HepG2 (cell line): ENCODE data around the gene ALOX5AP. TPM values are rescaled to one million over a fixed set of nuclear protein-coding genes. Genes with fewer than 3 reads are reported as not detected.

Experiments used
- ATAC-seq: fragments of 200-7000 bp; cut with Tn5 transposase; 3 replicates; pipeline ENCODE4 v1.9.1; 2020; ENCODE audit warnings: mild to moderate bottlenecking, moderate library complexity
- BruUV-seq: library from RNA; stranded (reverse); fragments of 400-500 nt; replicated peaks from 2 replicates; lab custom pipeline; 2021; lab: Mats Ljungman, UMichigan
- CTCF ChIA-PET: fragments of 300-600 bp; formaldehyde crosslinking; extraction: SDS; loops from one replicate; lab custom pipeline; 2021; ENCODE audit warnings: low total read pairs, inconsistent platforms, low intra/inter-chr PET ratio; lab: Yijun Ruan, JAX
- POLR2A ChIA-PET: fragments of 350-600 bp; sonication (Branson Sonifier 250); formaldehyde crosslinking; loops from one replicate; lab custom pipeline; 2020; ENCODE audit warnings: antibody characterized with exemption, inconsistent platforms; lab: Yijun Ruan, JAX
- DNase-seq: peaks from one replicate; pipeline ENCODE4 v3.0.0-alpha.2; 2015; ENCODE audit warnings: low spot score
- FAIRE-seq: peaks from 3 replicates; lab custom pipeline; 2011; peaks lifted over from hg19 to GRCh38; lab: Jason Lieb, UNC
- H2AFZ ChIP-seq: one replicate; pipeline ENCODE4 v1.6.1; 2011; ENCODE audit warnings: low read length, inconsistent platforms
- H3K27ac ChIP-seq: fragments of 300-600 bp; 3 replicates; pipeline ENCODE4 v1.8.0; 2011; ENCODE audit warnings: mixed run types, mild to moderate bottlenecking, mixed read lengths, low read length, inconsistent platforms; ENCODE audit not compliant: insufficient read depth; ENCODE audit errors: extremely low read length
- H3K27me3 ChIP-seq, 2 experiments: fragments of 200-600 bp in 1 of 2; 2 replicates in 1 of 2; 3 replicates in 1 of 2; pipeline versions ENCODE4 v1.6.0 to v1.8.0; 2011; ENCODE audit warnings: low read length in 2 of 2, mild to moderate bottlenecking in 2 of 2, moderate library complexity in 2 of 2, inconsistent platforms in 1 of 2; ENCODE audit not compliant: insufficient read depth in 2 of 2, control insufficient read depth in 1 of 2
- H3K36me3 ChIP-seq, 2 experiments: fragments of 200-600 bp in 1 of 2; replicated peaks in 1 of 2; 2 replicates in 1 of 2; 3 replicates in 1 of 2; pipeline versions ENCODE4 v1.5.1 to v1.8.0; 2011; ENCODE audit warnings: low read length in 2 of 2, inconsistent platforms in 1 of 2; ENCODE audit not compliant: insufficient read depth in 2 of 2, control insufficient read depth in 1 of 2
- H3K4me1 ChIP-seq: 2 replicates; pipeline ENCODE4 v1.5.1; 2012; ENCODE audit warnings: low read length, inconsistent platforms; ENCODE audit not compliant: insufficient read depth
- H3K4me2 ChIP-seq: 2 replicates; pipeline ENCODE4 v1.6.0; 2011; ENCODE audit warnings: low read depth, low read length, inconsistent platforms
- H3K4me3 ChIP-seq, 3 experiments: fragments of 200-600 bp in 1 of 3; sonication (generic), shearing (Covaris generic) in 1 of 3; replicated peaks in 1 of 3; 2 replicates each; pipeline ENCODE4 v1.5.1; 2011 to 2016; ENCODE audit warnings: low read length in 3 of 3, inconsistent platforms in 2 of 3, low read depth in 2 of 3, mild to moderate bottlenecking in 2 of 3, control low read depth in 1 of 3, mixed read lengths in 1 of 3; ENCODE audit not compliant: insufficient read depth in 1 of 3
- H3K79me2 ChIP-seq: one replicate; pipeline ENCODE4 v1.6.1; 2011; ENCODE audit warnings: low read length, inconsistent platforms; ENCODE audit not compliant: insufficient read depth
- H3K9ac ChIP-seq: 2 replicates; pipeline ENCODE4 v1.6.0; 2011; ENCODE audit warnings: mild to moderate bottlenecking, low read depth, low read length, inconsistent platforms; ENCODE audit not compliant: insufficient read depth
- H3K9me3 ChIP-seq: 2 replicates; pipeline ENCODE4 v1.5.1; 2012; ENCODE audit warnings: mild to moderate bottlenecking, low read length
- H4K20me1 ChIP-seq: 2 replicates; pipeline ENCODE4 v1.6.0; 2011; ENCODE audit warnings: inconsistent platforms, mild to moderate bottlenecking, low read length, moderate library complexity; ENCODE audit not compliant: insufficient read depth
- JUNB ChIP-seq: sonication (generic); formaldehyde crosslinking; IDR thresholded peaks from 2 replicates; pipeline ENCODE4 v1.8.0; 2022; ENCODE audit warnings: missing genetic modification reagents, mild to moderate bottlenecking, borderline replicate concordance
- NFIC ChIP-seq: IDR thresholded peaks from 2 replicates; pipeline ENCODE4 v1.6.1; 2012; ENCODE audit warnings: mild to moderate bottlenecking, low read length, inconsistent platforms
- PHF21A ChIP-seq: sonication (generic); formaldehyde crosslinking; IDR thresholded peaks from 2 replicates; pipeline ENCODE4 v1.5.0; 2020; ENCODE audit warnings: mild to moderate bottlenecking, missing genetic modification reagents
- SKIL ChIP-seq: sonication (generic); formaldehyde crosslinking; IDR thresholded peaks from 2 replicates; pipeline ENCODE4 v1.8.0; 2022; ENCODE audit warnings: missing genetic modification reagents, mild to moderate bottlenecking, moderate library complexity, borderline replicate concordance
- SPEN ChIP-seq: sonication (generic); formaldehyde crosslinking; IDR thresholded peaks from 2 replicates; pipeline ENCODE4 v1.5.1; 2020; ENCODE audit warnings: low read depth, mild to moderate bottlenecking, missing genetic modification reagents
- ZBTB38 ChIP-seq: sonication (generic); formaldehyde crosslinking; IDR thresholded peaks from 2 replicates; pipeline ENCODE4 v1.5.1; 2020; ENCODE audit warnings: mild to moderate bottlenecking, missing genetic modification reagents
- ZC3H4 ChIP-seq: sonication (generic); formaldehyde crosslinking; IDR thresholded peaks from 2 replicates; pipeline ENCODE4 v1.4.0; 2020; ENCODE audit warnings: missing genetic modification reagents, borderline replicate concordance
- WGBS: methylation state at CpG from one replicate; pipeline ENCODE4 v1.1.6; 2017; ENCODE audit warnings: low lambda C conversion rate; 5-methylcytosine and 5-hydroxymethylcytosine counted together
- in situ Hi-C: cut with HindIII; loops from 2 replicates; pipeline ENCODE4 v1.10.0; 2017; ENCODE audit warnings: low pct_unique_long_range_greater_than_20kb; ENCODE audit not compliant: extremely low pct_ligation_motif_present
- intact Hi-C: fragments of 100-400 bp; cut with micrococcal nuclease; formaldehyde crosslinking; loops from one replicate; pipeline ENCODE4 v1.10.0; 2022; ENCODE audit not compliant: unreplicated experiment
- polyA plus RNA-seq, 8 experiments: library from polyadenylated mRNA; depleted of rRNA in 3 of 8; stranded (reverse) in 7 of 8; unstranded in 1 of 8; fragments of >200 nt; fragmentation: Illumina TruSeq in 4 of 8; extraction: Trizol in 4 of 8; gene quantifications; 2 replicates each; pipeline versions ENCODE4 v1.2.1 to v1.2.3, GENCODE V29; 2011 to 2016; ENCODE audit warnings: low read depth in 4 of 8, missing spikeins in 1 of 8, mixed read lengths in 1 of 8; ENCODE audit not compliant: insufficient read depth in 1 of 8
- total RNA-seq, 5 experiments: library from RNA; depleted of rRNA; stranded (reverse); fragments of >200 nt; fragmentation: Illumina TruSeq; extraction: Trizol; gene quantifications; 2 replicates each; pipeline ENCODE4 v1.2.3, GENCODE V29; 2016; ENCODE audit warnings: low read depth in 1 of 5
- TF ChIP-seq, protein P1 (sequence below), 2 experiments: sonication (generic) in 1 of 2; formaldehyde crosslinking in 1 of 2; IDR thresholded peaks; 2 replicates each; pipeline versions ENCODE4 v1.4.0 to v1.6.1; 2016 to 2020; ENCODE audit warnings: borderline replicate concordance in 1 of 2, low read depth in 1 of 2, mild to moderate bottlenecking in 1 of 2, missing genetic modification reagents in 1 of 2
- TF ChIP-seq, protein P2 (sequence below): sonication (generic); formaldehyde crosslinking; IDR thresholded peaks from 2 replicates; pipeline ENCODE4 v1.5.0; 2020; ENCODE audit warnings: mild to moderate bottlenecking, low read depth, missing genetic modification reagents, borderline replicate concordance

ALOX5AP gene
- total and polyA plus RNA-seq, 2 of the 13 experiments (the other 11 are each of a cell fraction or from before 2014, with no cell fraction given), result 0.97 to 1.2 TPM

GRCh38 chr13:30687601-30688000 lies 47.7 kb upstream of the ALOX5AP start:
- no peak for FAIRE-seq
- H2AFZ ChIP-seq, result no peak overlapping the region
- no peaks in the 10 kb centered on the region for H4K20me1 ChIP-seq
- TF ChIP-seq, protein P1, sequence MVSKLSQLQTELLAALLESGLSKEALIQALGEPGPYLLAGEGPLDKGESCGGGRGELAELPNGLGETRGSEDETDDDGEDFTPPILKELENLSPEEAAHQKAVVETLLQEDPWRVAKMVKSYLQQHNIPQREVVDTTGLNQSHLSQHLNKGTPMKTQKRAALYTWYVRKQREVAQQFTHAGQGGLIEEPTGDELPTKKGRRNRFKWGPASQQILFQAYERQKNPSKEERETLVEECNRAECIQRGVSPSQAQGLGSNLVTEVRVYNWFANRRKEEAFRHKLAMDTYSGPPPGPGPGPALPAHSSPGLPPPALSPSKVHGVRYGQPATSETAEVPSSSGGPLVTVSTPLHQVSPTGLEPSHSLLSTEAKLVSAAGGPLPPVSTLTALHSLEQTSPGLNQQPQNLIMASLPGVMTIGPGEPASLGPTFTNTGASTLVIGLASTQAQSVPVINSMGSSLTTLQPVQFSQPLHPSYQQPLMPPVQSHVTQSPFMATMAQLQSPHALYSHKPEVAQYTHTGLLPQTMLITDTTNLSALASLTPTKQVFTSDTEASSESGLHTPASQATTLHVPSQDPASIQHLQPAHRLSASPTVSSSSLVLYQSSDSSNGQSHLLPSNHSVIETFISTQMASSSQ (IDR thresholded peaks at IDR 0.05; ENCODE audit: low read depth), result no peak
- TF ChIP-seq, protein P1 (CRISPR knock-in tag; IDR thresholded peaks at IDR 0.05; ENCODE audit: borderline replicate concordance), result no peak
- TF ChIP-seq, all 625 proteins: peak for 0
- intact Hi-C loops, result no loop called here
- 25% methylated on average over 3 of the region's 3 CpGs for WGBS
- ATAC-seq (no peak), DNase-seq (no peak)
- Histone ChIP-seq H3K4me3 (no peak overlapping the region), H3K79me2 (no peaks in the 10 kb centered on the region), H3K27ac (no peak overlapping the region), H3K4me1 (peaks cover 11% of the 10 kb centered on the region; the same call in 1 of the 2 replicates), H3K36me3 (no peaks in the 10 kb centered on the region), H3K4me2 (no peak overlapping the region), H3K9me3 (no peaks in the 10 kb centered on the region), H3K27me3 (no peaks in the 10 kb centered on the region; a peak in 1 of 5 replicates), H3K9ac (no peak overlapping the region)
- BruUV-seq, result no TSS peak
- CTCF ChIA-PET, result no interaction called here
- in situ Hi-C loops, result loop anchor here (10.0 kb wide), 1 partner anchor 57 kb away; no protein-coding TSS in a partner anchor
- POLR2A ChIA-PET, result no interaction called here

DNA sequence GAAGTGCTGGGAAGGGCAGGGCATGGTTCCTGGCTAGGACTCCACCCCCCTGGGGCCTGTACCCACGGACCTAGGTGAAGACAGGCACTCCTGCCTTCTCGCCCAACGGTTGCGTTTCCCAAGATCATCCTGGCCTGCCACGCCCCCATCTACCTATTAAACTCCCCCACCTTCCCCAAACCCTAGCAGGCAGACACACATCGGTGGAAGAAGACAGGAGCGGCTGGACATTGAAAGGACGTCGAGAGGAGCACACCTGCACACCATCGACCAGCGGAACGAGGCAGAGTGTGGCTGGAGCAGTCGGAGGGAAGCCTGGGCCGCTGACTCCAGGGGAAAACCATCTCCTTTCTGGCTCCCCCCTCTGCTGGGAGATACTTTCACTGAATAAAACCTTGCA lies 45.6 kb upstream of the ALOX5AP start:
- CTCF ChIA-PET, result no interaction called here
- no peaks in the 10 kb centered on the region; a peak in 1 of 5 replicates for H3K27me3 ChIP-seq
- DNase-seq, result no peak
- intact Hi-C loops, result no loop called here
- H3K4me3 ChIP-seq, result peak overlapping the region in 2 of 3 experiments; percentile 58 to 68; a peak in 4 of 6 replicates
- BruUV-seq, result no TSS peak
- no peak for FAIRE-seq
- H3K9me3 ChIP-seq, result no peaks in the 10 kb centered on the region
- POLR2A ChIA-PET, result no interaction called here
- no peaks in the 10 kb centered on the region for H3K36me3 ChIP-seq
- peak overlapping the region; percentile 94 for H2AFZ ChIP-seq
- in situ Hi-C loops, result loop anchor here (10.0 kb wide), 1 partner anchor 55 kb away; no protein-coding TSS in a partner anchor
- no peak overlapping the region for H3K27ac ChIP-seq
- H3K4me1 ChIP-seq, result peaks cover 11% of the 10 kb centered on the region; the same call in 1 of the 2 replicates
- no peaks in the 10 kb centered on the region for H3K79me2 ChIP-seq
- no peaks in the 10 kb centered on the region for H4K20me1 ChIP-seq
- H3K4me2 ChIP-seq, result peak overlapping the region; percentile 86
- ATAC-seq, result peak; percentile 60
- no peak overlapping the region for H3K9ac ChIP-seq
- WGBS, result 88% methylated on average over 10 of the region's 14 CpGs
- TF ChIP-seq JUNB (CRISPR knock-in tag), result no peak
- TF ChIP-seq PHF21A (CRISPR knock-in tag), result no peak
- TF ChIP-seq SPEN (CRISPR knock-in tag), result no peak
- no peak for TF ChIP-seq NFIC
- no peak for TF ChIP-seq ZC3H4 (CRISPR knock-in tag)
- no peak for TF ChIP-seq SKIL (CRISPR knock-in tag)
- peak; percentile 60; the same call in 1 of the 2 replicates for TF ChIP-seq ZBTB38 (CRISPR knock-in tag)
- TF ChIP-seq, protein P2, sequence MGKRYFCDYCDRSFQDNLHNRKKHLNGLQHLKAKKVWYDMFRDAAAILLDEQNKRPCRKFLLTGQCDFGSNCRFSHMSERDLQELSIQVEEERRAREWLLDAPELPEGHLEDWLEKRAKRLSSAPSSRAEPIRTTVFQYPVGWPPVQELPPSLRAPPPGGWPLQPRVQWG (CRISPR knock-in tag), result no peak
